Germinal center (tissue), 1 donor: Measurements from ENCODE around the gene RNF17.

ENCODE experiments used
- DNase-seq: peaks from one replicate; pipeline ENCODE4 v3.0.0; 2012; ENCODE audit warnings: mixed read lengths, low spot score

The RNF17 gene

DNA sequence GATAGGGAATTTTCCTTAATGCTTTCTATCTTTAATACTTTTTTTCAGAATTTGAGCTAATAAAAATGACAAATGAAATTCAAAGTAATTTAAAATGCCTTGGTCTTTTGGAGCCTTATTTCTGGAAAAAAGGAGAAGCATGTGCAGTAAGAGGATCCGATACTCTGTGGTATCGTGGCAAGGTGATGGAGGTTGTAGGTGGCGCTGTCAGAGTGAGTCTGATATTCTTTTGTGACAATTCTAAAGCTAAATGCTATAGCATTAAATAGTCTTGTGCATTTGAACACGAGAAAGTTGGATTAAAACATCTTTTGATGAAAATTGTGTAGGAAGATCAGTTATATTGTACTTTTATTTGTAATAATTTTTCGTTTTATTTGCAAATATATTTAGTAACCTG is 95.0 kb downstream of the RNF17 start:
- DNase-seq = no peak

- no peak for DNase-seq
These were observed 96.8 kb downstream of the RNF17 start for GRCh38 chr13:24860770-24861169.

DNA sequence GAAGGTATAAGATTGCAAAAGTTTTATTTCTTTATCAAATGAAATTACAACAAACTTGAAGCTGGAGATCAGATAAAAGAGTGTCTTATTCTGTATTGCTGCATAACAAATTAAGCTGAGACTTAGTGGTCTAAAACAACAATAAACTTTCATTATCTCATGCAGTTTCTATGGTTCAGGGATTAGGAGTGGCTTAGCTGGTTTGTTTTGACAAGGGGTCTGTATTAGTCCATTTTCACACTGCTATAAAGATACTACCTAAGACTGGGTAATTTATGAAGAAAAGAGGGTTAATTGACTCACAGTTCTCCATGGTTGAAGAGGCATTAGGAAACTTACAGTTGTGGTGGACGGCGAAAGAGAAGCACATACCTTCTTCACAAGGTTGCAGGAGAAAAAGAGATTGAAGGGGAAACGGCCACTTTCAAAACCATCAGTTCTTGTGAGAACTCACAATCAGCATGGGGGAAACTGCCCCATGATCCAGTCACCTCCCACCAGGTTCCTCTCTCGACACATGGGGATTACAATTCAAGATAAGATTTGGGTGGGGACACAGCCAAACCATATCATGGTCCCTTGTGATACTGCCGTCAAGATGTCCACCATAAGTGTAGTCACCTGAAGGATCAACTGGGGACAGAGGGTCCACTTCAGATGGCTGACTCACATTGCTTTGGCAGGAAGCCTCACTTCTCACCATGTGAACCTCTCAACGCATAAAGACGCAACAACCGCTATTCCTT is 97.8 kb downstream of the RNF17 start:
- DNase-seq = no peak

DNA sequence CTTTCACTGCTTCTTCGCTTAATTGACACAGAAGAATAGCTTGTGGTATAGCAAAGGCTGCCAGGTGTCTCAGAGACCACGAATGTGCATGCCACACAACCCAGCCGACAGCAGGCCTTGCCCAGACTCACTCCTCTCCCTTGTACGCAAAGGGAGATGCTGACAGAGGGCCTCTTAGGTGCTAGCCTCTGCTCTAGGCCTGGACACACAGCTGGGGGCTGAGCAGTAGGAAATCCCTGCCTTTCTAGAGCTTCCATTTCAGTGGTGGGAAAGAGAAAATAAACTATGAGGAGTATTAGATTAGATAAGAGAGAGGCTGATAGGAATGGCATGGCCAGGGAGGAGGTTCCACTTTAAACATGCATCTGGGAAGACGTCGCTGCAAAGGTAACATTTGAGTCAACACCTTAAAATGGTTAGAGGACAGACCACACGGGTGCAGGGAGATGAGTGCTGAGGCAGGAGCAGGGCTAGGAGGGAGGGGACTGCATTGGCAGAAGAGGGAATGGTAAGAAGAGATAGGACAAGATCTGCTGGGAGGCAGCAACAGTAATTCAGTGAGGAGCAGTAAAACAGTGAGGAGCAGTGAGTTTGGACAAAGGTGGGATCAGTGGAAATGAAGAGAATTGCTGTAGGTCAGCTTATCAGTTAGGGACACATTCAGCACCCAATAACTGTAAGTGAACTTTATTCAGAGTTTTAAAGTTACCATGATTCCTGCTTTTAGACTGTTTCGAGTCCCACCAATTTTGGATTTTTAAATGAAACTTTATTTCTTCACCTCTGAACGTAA is 100.0 kb downstream of the RNF17 start:
- DNase-seq = no peak

DNA sequence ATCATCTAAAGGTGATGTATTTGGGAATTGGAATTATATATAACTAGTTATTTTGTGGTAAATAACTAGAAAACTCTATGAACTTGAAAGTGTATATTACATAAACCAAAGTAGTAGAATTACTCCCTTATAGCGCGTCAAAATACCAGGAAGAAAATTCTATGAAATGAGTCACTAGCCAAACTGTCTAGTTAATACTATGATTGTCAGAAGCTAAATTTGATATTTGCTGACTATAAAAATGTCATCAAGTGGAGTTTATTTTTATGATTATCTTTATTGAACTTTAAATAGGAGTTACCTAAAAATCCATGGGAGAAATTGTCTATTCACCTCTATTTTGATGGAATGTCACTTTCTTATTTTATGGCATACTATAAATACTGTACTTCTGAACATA is 100.6 kb downstream of the RNF17 start:
- no peak for DNase-seq

- DNase-seq = no peak
These were observed 101.4 kb downstream of the RNF17 start for GRCh38 chr13:24865163-24865953.

GRCh38 chr13:24866488-24866887 is 102.5 kb downstream of the RNF17 start:
- DNase-seq = no peak

GRCh38 chr13:24868874-24869273 is 104.9 kb downstream of the RNF17 start:
- no peak for DNase-seq

GRCh38 chr13:24870380-24870760 is 106.4 kb downstream of the RNF17 start:
- DNase-seq = no peak

DNA sequence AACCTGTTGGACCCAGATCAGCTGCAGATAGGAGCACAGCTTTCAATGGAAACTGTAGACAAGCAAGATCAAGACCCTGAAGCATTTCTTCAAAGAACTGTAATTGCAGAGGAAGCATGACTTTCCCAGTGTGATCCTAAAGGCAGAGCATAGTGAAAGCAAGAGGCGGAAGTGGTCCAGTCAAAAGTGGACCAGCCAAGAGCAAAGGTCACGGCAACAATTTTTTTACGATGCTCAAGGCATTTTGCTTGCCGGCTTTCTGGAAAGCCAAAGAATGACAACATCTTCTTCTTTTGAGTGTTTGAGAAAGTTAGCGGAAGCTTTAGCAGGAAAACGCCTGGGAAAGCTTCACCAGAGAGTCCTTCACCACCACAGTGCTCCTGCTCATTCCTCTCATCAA is 111.6 kb downstream of the RNF17 start:
- DNase-seq = no peak

- no peak for DNase-seq
These were observed 113.6 kb downstream of the RNF17 start for GRCh38 chr13:24877531-24877930.

DNA sequence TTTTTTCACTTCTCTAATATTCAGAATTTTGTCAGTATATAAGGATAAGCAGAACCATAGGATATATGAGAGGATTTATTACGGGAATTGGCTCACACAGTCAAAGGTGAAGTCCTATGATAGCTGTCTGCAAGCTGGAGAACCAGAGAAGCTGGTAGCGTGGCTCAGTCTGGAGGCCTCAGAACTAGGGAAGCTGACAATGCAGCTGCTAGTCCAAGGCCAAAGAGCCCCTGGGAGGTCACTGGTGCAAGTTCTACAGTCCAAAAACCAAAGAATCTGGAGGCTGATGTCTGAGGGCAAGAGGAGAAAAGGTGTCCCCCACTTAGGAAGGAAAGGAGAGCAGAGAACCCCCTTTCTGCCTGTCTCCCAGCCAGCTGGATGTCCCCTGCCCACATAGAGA is 114.4 kb downstream of the RNF17 start:
- no peak for DNase-seq

- DNase-seq = no peak
These were observed 118.7 kb downstream of the RNF17 start for GRCh38 chr13:24882665-24883064.

DNA sequence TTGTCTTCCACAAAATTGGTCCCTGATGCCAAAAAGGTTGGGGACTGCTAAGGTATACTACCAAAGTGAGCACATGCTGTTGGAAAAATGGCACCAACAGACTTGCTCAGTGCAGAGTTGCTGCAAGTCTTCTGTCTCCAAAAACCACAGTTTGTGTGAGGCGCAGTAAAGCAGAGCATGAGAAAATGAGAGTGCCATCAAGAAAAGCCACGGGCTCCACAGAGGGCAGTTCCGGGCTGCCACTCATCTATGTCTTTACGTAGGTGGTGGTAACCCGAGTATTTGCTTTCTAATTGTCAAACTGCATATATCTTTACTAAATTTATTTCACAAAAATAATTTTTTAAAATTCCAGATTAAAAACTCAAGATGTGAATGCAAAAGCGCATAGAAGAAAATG is 123.8 kb downstream of the RNF17 start:
- peak; percentile 12 for DNase-seq

DNA sequence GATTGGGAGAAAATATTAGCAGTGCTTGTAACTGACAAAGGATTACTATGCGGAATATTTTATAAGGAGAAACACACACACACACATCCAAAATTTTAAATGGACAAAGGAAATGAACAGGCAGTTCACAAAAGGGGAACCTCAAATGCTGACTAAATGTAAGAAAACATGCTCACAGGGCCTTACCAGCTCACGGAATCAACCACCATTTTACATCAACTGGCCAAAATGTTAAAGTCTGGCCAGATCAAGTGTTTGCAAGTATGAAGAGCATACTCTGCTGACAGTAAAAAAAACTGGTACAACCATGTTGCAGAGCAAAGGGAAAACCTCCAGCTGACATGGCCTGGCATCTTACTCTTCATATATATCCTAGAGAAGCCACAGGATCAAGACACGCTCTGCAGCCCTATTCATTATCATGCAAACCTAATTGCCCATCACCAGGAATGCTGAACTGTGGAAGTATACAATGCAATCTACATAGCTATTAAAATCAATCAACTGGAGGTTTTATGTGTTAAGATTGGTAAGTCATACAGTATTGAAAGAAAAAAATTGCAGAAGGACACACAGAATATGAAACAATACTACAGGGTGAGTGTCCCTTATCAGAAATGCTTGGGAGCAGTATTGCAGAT is 124.4 kb downstream of the RNF17 start:
- no peak for DNase-seq

GRCh38 chr13:24890256-24890655 is 126.3 kb downstream of the RNF17 start:
- no peak for DNase-seq

DNA sequence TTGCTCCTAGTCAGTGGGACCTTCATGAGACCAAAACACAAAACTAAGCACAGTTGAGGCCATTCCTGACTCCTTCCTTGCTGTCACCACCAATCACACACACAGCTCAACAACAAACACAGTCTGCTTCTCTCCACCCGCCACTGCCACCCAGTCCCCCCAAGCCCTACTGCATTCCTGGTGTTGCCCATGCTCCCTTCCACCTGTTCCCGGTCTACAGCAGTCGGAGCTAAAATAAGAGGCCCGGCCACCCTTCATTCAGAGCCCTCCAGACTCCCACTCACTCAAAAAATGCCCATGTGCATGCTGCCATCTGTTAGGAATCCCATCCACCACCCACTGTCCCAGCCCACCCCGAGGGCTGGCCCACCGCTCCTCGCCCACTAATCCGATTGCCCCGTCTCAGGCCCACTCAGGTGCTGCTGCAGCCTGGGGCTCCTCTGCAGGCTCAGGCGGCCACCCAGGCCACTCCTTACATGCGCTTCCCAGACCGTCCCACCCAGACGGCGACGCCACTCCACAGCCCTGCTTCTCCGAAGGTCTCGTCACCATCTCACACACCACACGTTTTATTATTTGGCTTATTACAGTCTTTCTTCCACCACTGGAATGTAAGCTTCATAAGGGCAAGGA is 127.6 kb downstream of the RNF17 start:
- no peak for DNase-seq

GRCh38 chr13:24892829-24893228 is 128.9 kb downstream of the RNF17 start:
- DNase-seq = no peak

DNA sequence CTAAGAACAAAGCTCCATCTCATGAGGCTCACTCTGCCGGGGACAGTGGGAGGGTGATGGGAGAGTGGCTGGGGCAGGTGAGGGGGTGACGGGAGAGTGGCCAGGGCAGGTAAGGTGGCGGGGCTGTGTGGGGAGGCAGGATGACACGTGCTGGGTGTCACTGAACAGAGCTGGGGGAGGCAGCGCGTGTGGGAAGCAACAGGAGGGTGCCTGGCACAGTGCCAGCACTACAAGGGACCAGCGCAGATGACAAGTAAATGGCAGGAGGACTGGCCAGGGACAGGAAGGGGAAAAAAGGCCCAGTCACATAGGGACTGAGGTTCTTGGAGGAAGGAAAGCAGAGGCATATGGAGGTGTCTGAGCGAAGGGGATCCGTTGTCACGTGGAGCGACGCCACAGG is 129.9 kb downstream of the RNF17 start:
- DNase-seq = no peak

GRCh38 chr13:24894277-24894971 is 130.5 kb downstream of the RNF17 start:
- DNase-seq = no peak

DNA sequence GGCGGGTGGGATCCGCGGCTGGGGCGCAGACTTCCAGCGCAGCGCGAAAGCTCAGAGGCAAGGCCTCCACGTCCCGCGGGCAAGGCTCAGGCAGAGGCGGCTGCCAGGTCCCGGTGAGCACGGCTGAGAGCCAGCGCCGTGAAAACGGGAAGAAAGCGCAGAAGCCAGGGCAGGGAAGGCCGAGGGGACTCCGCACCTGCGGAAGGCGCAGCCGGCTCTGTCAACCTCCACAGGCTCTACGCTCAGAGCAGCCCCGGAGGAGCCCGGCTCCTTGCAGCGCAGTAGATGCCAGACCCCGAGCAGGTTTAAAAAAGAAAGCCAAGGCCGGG is 131.0 kb downstream of the RNF17 start:
- no peak for DNase-seq
